ENCODE data around the gene RAD51B. TPM values are rescaled to one million over a fixed set of nuclear protein-coding genes. Genes with fewer than 3 reads are reported as not detected.

RAD51B gene
- total and polyA plus RNA-seq, 4 donors, result 2.5 to 95.0 (median 9.6) TPM

DNA sequence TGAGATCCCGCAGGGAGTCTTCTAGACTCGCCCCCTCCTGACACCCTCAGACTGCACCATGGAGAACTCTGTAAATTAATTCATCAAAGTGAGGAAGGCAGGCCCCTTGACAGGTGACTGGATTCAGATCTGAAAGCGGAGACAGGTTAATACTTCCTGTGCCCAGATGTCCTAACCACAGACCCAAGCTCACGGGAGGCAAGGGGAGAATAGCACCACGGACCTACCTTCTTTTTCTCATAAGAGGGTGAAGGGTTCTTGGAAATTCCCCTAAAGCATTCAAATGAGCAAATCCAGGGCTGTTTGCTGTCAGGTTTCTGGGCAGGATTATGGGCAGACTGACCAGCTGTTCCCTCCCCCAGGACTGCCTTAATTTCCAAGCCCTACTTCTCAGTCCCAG is 803.3 kb downstream of the RAD51B start:
- Histone ChIP-seq H3K36me3 (ENCODE audit: control insufficient read depth in 4 of 4, insufficient read depth in 4 of 4, low read length in 4 of 4) (no peaks in the 10 kb centered on the region), H3K9ac (ENCODE audit: insufficient read depth in 1 of 2, low read length in 2 of 2) (no peak overlapping the region), H3K27me3 (ENCODE audit: control insufficient read depth in 3 of 3, insufficient read depth in 3 of 3, low read length in 2 of 3) (no peaks in the 10 kb centered on the region), H3K4me1 (ENCODE audit: control insufficient read depth in 5 of 5, insufficient read depth in 5 of 5, low read length in 5 of 5) (peaks cover 0 to 24% (median 13%) of the 10 kb centered on the region in 5 donors), H3K4me3 (no peak overlapping the region), H3K9me3 (ENCODE audit: control insufficient read depth in 4 of 4, insufficient read depth in 3 of 4, low read length in 3 of 4) (peaks cover 0 to 7% (median 0%) of the 10 kb centered on the region in 4 donors), H3K27ac (ENCODE audit: low read depth in 1 of 2, low read length in 1 of 2) (no peak overlapping the region)
- DNase-seq, result peak in 1 of 3 donors; percentile 7
- WGBS, 2 donors, result 84 to 87% methylated on average over 5 of the region's 5 CpGs
- TF ChIP-seq, protein P1, sequence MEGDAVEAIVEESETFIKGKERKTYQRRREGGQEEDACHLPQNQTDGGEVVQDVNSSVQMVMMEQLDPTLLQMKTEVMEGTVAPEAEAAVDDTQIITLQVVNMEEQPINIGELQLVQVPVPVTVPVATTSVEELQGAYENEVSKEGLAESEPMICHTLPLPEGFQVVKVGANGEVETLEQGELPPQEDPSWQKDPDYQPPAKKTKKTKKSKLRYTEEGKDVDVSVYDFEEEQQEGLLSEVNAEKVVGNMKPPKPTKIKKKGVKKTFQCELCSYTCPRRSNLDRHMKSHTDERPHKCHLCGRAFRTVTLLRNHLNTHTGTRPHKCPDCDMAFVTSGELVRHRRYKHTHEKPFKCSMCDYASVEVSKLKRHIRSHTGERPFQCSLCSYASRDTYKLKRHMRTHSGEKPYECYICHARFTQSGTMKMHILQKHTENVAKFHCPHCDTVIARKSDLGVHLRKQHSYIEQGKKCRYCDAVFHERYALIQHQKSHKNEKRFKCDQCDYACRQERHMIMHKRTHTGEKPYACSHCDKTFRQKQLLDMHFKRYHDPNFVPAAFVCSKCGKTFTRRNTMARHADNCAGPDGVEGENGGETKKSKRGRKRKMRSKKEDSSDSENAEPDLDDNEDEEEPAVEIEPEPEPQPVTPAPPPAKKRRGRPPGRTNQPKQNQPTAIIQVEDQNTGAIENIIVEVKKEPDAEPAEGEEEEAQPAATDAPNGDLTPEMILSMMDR (IDR thresholded peaks at IDR 0.05; ENCODE audit: control extremely low read depth, extremely low read depth), result no peak
- no peak for ATAC-seq (ENCODE audit: insufficient read depth, low FRiP score)

DNA sequence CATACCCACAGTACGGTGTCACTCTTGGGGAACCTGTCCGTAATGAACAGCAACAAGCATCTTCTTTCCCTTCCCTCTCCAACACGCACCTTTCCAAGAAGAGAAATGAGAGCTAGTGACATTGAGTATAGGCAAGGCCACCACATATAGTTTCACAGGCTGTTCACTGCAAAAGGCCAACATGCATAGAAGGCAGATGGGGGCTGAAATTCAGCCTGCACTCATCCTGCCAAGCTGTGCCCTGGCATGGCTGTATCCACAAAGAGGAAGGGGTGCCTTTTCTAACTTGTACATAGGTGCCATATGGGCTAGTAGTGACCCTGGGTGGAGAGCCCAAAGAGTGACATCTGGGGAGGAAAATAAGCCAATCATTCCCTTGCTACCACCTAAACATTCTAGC is 803.7 kb downstream of the RAD51B start:
- WGBS, 2 donors, result 94 to 99% methylated on average over 3 of the region's 3 CpGs
- Histone ChIP-seq H3K36me3 (ENCODE audit: control insufficient read depth in 4 of 4, insufficient read depth in 4 of 4, low read length in 4 of 4) (no peaks in the 10 kb centered on the region), H3K9ac (ENCODE audit: insufficient read depth in 1 of 2, low read length in 2 of 2) (no peak overlapping the region), H3K4me3 (no peak overlapping the region), H3K9me3 (ENCODE audit: control insufficient read depth in 4 of 4, insufficient read depth in 3 of 4, low read length in 3 of 4) (peaks cover 0 to 2% (median 0%) of the 10 kb centered on the region in 4 donors), H3K27me3 (ENCODE audit: control insufficient read depth in 3 of 3, insufficient read depth in 3 of 3, low read length in 2 of 3) (no peaks in the 10 kb centered on the region), H3K4me1 (ENCODE audit: control insufficient read depth in 5 of 5, insufficient read depth in 5 of 5, low read length in 5 of 5) (peaks cover 0 to 28% (median 13%) of the 10 kb centered on the region in 5 donors), H3K27ac (ENCODE audit: low read depth in 1 of 2, low read length in 1 of 2) (no peak overlapping the region)
- ATAC-seq (ENCODE audit: insufficient read depth, low FRiP score) (no peak), DNase-seq (peak in 1 of 3 donors; percentile 4)
- TF ChIP-seq, protein P1 (IDR thresholded peaks at IDR 0.05; ENCODE audit: control extremely low read depth, extremely low read depth), result no peak

- H3K9ac ChIP-seq (ENCODE audit: insufficient read depth in 1 of 2, low read length in 2 of 2), result no peak overlapping the region
- H3K9me3 ChIP-seq (ENCODE audit: control insufficient read depth in 4 of 4, insufficient read depth in 3 of 4, low read length in 3 of 4), result no peaks in the 10 kb centered on the region
- TF ChIP-seq, protein P1 (IDR thresholded peaks at IDR 0.05; ENCODE audit: control extremely low read depth, extremely low read depth), result no peak
- H3K4me3 ChIP-seq, result no peak overlapping the region
- no peak overlapping the region for H3K27ac ChIP-seq (ENCODE audit: low read depth in 1 of 2, low read length in 1 of 2)
- H3K36me3 ChIP-seq (ENCODE audit: control insufficient read depth in 4 of 4, insufficient read depth in 4 of 4, low read length in 4 of 4), result no peaks in the 10 kb centered on the region
- H3K4me1 ChIP-seq (ENCODE audit: control insufficient read depth in 5 of 5, insufficient read depth in 5 of 5, low read length in 5 of 5), result peaks cover 1 to 32% (median 13%) of the 10 kb centered on the region in 5 donors
- ATAC-seq (ENCODE audit: insufficient read depth, low FRiP score) (no peak), DNase-seq (peak in 1 of 3 donors; percentile 3)
- 81 to 85% methylated on average over 3 of the region's 3 CpGs for WGBS, 2 donors
- H3K27me3 ChIP-seq (ENCODE audit: control insufficient read depth in 3 of 3, insufficient read depth in 3 of 3, low read length in 2 of 3), result no peaks in the 10 kb centered on the region
Measured at GRCh38 chr14:68623826-68624225, 804.2 kb downstream of the RAD51B start.
